HepG2 (cell line): ENCODE data around the gene CPLX1. TPM values are rescaled to one million over a fixed set of nuclear protein-coding genes. Genes with fewer than 3 reads are reported as not detected.

Source experiments
- HMGXB3 ChIP-seq: sonication (generic); formaldehyde crosslinking; IDR thresholded peaks from 2 replicates; pipeline ENCODE4 v1.4.0; 2020; ENCODE audit warnings: missing genetic modification reagents, borderline replicate concordance
- KDM6A ChIP-seq: IDR thresholded peaks from 2 replicates; pipeline ENCODE4 v1.6.1; 2016; ENCODE audit warnings: low read depth
- KLF13 ChIP-seq: sonication (generic); formaldehyde crosslinking; IDR thresholded peaks from 2 replicates; pipeline ENCODE4 v1.4.0; 2020; ENCODE audit warnings: mild to moderate bottlenecking, missing genetic modification reagents
- MEIS2 ChIP-seq: sonication (generic); formaldehyde crosslinking; IDR thresholded peaks from 2 replicates; pipeline ENCODE4 v1.9.0; 2021; ENCODE audit warnings: mild to moderate bottlenecking, missing genetic modification reagents
- NFE2L1 ChIP-seq: sonication (generic); formaldehyde crosslinking; IDR thresholded peaks from 2 replicates; pipeline ENCODE4 v1.4.0; 2020; ENCODE audit warnings: missing genetic modification reagents, mild to moderate bottlenecking, borderline replicate concordance
- PITX1 ChIP-seq: sonication (generic); formaldehyde crosslinking; IDR thresholded peaks from 2 replicates; pipeline ENCODE4 v1.5.1; 2020; ENCODE audit warnings: mild to moderate bottlenecking, missing genetic modification reagents
- SMAD3 ChIP-seq: sonication (generic); formaldehyde crosslinking; IDR thresholded peaks from 2 replicates; pipeline ENCODE4 v1.4.0; 2020; ENCODE audit warnings: missing genetic modification reagents
- SRSF1 ChIP-seq: fragments of 200-400 bp; formaldehyde crosslinking; optimal IDR thresholded peaks from 2 replicates; pipeline ENCODE3; 2017; ENCODE audit warnings: mild to moderate bottlenecking, low read depth, low read length, moderate library complexity
- TBX3 ChIP-seq: fragments of 450-650 bp; IDR thresholded peaks from 2 replicates; pipeline ENCODE4 v1.6.1; 2017; ENCODE audit warnings: antibody characterized with exemption, mild to moderate bottlenecking, inconsistent platforms, borderline replicate concordance
- U2AF1 ChIP-seq: fragments of 200-400 bp; formaldehyde crosslinking; optimal IDR thresholded peaks from 2 replicates; pipeline ENCODE3; 2017; ENCODE audit warnings: mild to moderate bottlenecking, low read depth, low read length
- ZBTB7B ChIP-seq: sonication (generic); formaldehyde crosslinking; IDR thresholded peaks from 2 replicates; pipeline ENCODE4 v1.4.0; 2020; ENCODE audit warnings: missing genetic modification reagents
- ZNF567 ChIP-seq: sonication (generic); formaldehyde crosslinking; IDR thresholded peaks from 2 replicates; pipeline ENCODE4 v1.8.1; 2023; ENCODE audit warnings: mild to moderate bottlenecking, missing genetic modification reagents, borderline replicate concordance
- ZSCAN20 ChIP-seq: sonication (generic); formaldehyde crosslinking; IDR thresholded peaks from 2 replicates; pipeline ENCODE4 v1.4.0; 2020; ENCODE audit warnings: missing genetic modification reagents, mild to moderate bottlenecking, borderline replicate concordance
- polyA plus RNA-seq, 8 experiments: library from polyadenylated mRNA; depleted of rRNA in 3 of 8; stranded (reverse) in 7 of 8; unstranded in 1 of 8; fragments of >200 nt; fragmentation: Illumina TruSeq in 4 of 8; extraction: Trizol in 4 of 8; gene quantifications; 2 replicates each; pipeline versions ENCODE4 v1.2.1 to v1.2.3, GENCODE V29; 2011 to 2016; ENCODE audit warnings: low read depth in 4 of 8, missing spikeins in 1 of 8, mixed read lengths in 1 of 8; ENCODE audit not compliant: insufficient read depth in 1 of 8
- total RNA-seq, 5 experiments: library from RNA; depleted of rRNA; stranded (reverse); fragments of >200 nt; fragmentation: Illumina TruSeq; extraction: Trizol; gene quantifications; 2 replicates each; pipeline ENCODE4 v1.2.3, GENCODE V29; 2016; ENCODE audit warnings: low read depth in 1 of 5
- TF ChIP-seq, protein P1 (sequence below): sonication (generic); formaldehyde crosslinking; IDR thresholded peaks from 2 replicates; pipeline ENCODE4 v1.4.0; 2020; ENCODE audit warnings: missing genetic modification reagents, borderline replicate concordance
- TF ChIP-seq, protein P2 (sequence below): sonication (generic); formaldehyde crosslinking; IDR thresholded peaks from 2 replicates; pipeline ENCODE4 v1.4.0; 2020; ENCODE audit warnings: missing genetic modification reagents, borderline replicate concordance

The CPLX1 gene
- total and polyA plus RNA-seq, 2 of the 13 experiments (the other 11 are each of a cell fraction or from before 2014, with no cell fraction given): 0.18 TPM

- TF ChIP-seq ZBTB7B (CRISPR knock-in tag): no peak
- TF ChIP-seq PITX1: peak; percentile 49; the same call in 1 of the 2 replicates
- TF ChIP-seq U2AF1: no peak
- no peak for TF ChIP-seq TBX3
- TF ChIP-seq ZSCAN20 (CRISPR knock-in tag): peak; percentile 55; the same call in 1 of the 2 replicates
- no peak; the same call in 1 of the 2 replicates for TF ChIP-seq NFE2L1
- TF ChIP-seq, protein P1, sequence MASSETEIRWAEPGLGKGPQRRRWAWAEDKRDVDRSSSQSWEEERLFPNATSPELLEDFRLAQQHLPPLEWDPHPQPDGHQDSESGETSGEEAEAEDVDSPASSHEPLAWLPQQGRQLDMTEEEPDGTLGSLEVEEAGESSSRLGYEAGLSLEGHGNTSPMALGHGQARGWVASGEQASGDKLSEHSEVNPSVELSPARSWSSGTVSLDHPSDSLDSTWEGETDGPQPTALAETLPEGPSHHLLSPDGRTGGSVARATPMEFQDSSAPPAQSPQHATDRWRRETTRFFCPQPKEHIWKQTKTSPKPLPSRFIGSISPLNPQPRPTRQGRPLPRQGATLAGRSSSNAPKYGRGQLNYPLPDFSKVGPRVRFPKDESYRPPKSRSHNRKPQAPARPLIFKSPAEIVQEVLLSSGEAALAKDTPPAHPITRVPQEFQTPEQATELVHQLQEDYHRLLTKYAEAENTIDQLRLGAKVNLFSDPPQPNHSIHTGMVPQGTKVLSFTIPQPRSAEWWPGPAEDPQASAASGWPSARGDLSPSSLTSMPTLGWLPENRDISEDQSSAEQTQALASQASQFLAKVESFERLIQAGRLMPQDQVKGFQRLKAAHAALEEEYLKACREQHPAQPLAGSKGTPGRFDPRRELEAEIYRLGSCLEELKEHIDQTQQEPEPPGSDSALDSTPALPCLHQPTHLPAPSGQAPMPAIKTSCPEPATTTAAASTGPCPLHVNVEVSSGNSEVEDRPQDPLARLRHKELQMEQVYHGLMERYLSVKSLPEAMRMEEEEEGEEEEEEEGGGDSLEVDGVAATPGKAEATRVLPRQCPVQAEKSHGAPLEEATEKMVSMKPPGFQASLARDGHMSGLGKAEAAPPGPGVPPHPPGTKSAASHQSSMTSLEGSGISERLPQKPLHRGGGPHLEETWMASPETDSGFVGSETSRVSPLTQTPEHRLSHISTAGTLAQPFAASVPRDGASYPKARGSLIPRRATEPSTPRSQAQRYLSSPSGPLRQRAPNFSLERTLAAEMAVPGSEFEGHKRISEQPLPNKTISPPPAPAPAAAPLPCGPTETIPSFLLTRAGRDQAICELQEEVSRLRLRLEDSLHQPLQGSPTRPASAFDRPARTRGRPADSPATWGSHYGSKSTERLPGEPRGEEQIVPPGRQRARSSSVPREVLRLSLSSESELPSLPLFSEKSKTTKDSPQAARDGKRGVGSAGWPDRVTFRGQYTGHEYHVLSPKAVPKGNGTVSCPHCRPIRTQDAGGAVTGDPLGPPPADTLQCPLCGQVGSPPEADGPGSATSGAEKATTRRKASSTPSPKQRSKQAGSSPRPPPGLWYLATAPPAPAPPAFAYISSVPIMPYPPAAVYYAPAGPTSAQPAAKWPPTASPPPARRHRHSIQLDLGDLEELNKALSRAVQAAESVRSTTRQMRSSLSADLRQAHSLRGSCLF (CRISPR knock-in tag): no peak
- 0 out of 2 replicates have a peak, but pooled peaks have one; percentile 57 for TF ChIP-seq KLF13 (CRISPR knock-in tag)
- 0 out of 2 replicates have a peak, but pooled peaks have one; percentile 40 for TF ChIP-seq HMGXB3
- no peak; the same call in 1 of the 2 replicates for TF ChIP-seq SMAD3
- TF ChIP-seq KDM6A (CRISPR knock-in tag): no peak
- no peak for TF ChIP-seq MEIS2 (CRISPR knock-in tag)
- TF ChIP-seq ZNF567 (CRISPR knock-in tag): no peak; the same call in 1 of the 2 replicates
- TF ChIP-seq SRSF1: no peak
- TF ChIP-seq, protein P2, sequence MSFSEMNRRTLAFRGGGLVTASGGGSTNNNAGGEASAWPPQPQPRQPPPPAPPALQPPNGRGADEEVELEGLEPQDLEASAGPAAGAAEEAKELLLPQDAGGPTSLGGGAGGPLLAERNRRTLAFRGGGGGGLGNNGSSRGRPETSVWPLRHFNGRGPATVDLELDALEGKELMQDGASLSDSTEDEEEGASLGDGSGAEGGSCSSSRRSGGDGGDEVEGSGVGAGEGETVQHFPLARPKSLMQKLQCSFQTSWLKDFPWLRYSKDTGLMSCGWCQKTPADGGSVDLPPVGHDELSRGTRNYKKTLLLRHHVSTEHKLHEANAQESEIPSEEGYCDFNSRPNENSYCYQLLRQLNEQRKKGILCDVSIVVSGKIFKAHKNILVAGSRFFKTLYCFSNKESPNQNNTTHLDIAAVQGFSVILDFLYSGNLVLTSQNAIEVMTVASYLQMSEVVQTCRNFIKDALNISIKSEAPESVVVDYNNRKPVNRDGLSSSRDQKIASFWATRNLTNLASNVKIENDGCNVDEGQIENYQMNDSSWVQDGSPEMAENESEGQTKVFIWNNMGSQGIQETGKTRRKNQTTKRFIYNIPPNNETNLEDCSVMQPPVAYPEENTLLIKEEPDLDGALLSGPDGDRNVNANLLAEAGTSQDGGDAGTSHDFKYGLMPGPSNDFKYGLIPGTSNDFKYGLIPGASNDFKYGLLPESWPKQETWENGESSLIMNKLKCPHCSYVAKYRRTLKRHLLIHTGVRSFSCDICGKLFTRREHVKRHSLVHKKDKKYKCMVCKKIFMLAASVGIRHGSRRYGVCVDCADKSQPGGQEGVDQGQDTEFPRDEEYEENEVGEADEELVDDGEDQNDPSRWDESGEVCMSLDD (CRISPR knock-in tag): no peak
These were observed 44.3 kb downstream of the CPLX1 start (continued) for GRCh38 chr4:781493-782216.
